Stimulated activated CD4-positive, alpha-beta T cell treated with anti-CD3 and anti-CD28 coated beads, Interleukin-4, amount 100 ng/mL, for 48 hours (primary cell): Measurements from ENCODE around the gene AVL9.

ENCODE experiments used
- DNase-seq, 2 donors: peaks; one replicate each; pipeline ENCODE4 v3.0.0-alpha.2; 2020; ENCODE audit warnings: low read depth in 2 of 2

Gene AVL9

GRCh38 chr7:32533276-32534029, 38.2 kb downstream of the AVL9 start:
- no peak for DNase-seq

GRCh38 chr7:32535162-32535702, 39.9 kb downstream of the AVL9 start:
- DNase-seq = no peak

- no peak for DNase-seq
These were observed 40.7 kb downstream of the AVL9 start for GRCh38 chr7:32536016-32536415.

DNA sequence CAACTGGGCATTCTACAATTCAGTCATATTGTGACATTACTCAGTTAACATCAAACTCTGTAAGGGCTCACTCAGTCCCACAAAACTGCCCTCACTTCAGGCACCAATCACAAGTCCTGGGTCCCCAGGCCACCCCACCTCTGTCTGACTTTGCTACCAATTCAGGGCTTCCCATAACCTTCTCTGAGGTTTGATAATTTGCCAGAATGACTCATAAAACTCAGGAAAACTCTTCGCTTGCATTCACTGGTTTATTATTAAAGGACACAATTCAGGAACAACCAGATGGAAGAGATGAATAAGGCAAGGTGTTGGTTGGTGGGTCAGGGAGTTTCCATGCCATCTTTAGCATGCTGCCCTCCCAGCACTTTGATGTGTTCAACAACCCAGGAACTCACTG, 41.3 kb downstream of the AVL9 start:
- DNase-seq = no peak

DNA sequence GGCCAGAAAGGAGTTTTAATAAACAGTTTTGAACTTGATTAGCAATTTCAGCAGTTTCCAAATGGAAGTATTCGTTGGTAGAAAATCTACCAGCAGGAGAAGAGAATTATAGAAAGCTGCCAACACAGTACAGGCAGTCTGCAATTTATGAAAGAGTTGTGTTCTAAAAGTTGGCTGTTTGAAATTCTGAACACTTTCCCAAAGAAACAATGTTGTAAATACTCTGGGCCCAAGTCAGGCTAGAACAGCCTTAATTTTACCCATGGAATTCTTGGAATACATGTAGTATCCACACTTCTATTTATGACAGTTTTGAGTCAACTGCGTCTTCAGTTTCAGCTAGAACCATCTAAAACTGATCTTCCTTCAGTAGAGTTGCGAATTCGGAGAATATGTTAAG, 42.5 kb downstream of the AVL9 start:
- no peak for DNase-seq

- no peak for DNase-seq
These were observed 44.1 kb downstream of the AVL9 start for GRCh38 chr7:32539366-32539765.

- DNase-seq = no peak
These were observed 44.7 kb downstream of the AVL9 start for GRCh38 chr7:32539919-32540531.

DNA sequence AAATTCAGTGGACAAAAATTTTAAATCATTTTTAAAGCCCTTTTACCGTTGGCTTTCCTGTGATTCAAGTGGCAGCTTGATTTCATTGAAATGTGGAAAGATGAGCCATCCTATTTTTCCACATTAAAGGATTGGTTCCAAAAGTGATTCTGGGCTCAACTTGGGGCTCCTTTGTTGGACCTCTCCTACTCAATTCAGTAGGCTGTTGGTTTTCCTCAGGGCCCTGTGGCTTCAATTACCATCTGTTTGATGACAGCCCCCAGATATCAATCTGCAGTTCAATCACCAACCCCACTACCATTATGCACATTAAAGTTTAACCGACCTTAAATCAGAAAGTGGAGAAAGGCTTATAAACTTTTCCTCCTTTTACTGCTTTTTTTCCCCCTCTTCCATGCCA, 47.3 kb downstream of the AVL9 start:
- DNase-seq = no peak

DNA sequence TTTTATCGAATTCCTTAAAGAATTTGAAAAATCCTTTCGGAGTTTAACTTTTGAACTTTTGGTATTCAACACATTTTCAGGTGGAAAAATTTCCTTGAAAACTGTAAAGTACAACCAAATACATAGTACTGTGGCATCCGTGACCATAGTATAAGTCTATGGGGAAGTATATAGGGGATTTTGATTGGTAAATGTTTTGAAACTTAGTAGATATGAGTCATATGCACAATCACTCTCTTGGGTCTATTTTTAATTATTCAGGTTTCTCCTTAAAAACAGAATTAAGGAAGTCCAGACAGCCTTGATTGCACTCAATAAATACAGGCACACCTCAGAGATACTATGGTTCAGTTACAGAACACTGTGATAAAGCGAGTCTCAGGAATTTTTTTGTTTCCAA, 64.2 kb downstream of the AVL9 start:
- DNase-seq = no peak

DNA sequence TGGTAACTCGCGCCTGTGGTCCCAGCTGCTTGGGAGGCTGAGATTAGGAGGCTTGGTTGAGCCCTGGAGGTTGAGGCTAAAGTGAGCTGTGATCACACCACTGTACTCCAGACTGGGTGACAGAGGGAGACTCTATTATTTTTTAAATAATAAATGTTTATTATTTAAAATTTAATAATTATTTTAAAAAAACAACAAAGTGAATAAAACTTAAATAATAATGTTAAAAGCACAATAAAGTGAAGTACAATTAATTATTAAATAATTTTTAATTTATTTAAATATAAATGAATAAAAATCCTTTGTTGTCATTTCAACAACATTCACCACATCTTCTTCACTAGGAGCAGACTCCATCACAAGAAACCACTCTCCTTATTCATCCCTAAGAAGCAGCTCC, 64.8 kb downstream of the AVL9 start:
- no peak for DNase-seq

DNA sequence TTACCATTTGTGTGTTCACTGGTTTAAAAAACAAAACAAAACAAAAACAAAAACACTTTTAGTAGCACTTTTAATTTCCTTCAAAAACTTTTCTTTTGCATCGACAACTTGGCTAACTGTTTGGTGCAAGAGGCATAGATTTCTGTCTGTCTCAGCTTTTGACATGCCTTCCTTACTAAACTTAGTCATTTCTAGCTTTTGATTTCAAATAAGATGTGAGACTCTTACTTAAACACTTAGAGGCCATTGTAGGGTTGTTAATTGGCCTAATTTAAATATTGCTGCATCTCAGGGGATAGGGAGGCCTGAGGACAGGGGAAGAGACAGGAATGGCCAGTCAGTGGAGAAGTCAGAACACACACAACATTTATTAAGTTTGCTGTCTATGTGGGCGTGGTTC, 66.3 kb downstream of the AVL9 start:
- DNase-seq = no peak

DNA sequence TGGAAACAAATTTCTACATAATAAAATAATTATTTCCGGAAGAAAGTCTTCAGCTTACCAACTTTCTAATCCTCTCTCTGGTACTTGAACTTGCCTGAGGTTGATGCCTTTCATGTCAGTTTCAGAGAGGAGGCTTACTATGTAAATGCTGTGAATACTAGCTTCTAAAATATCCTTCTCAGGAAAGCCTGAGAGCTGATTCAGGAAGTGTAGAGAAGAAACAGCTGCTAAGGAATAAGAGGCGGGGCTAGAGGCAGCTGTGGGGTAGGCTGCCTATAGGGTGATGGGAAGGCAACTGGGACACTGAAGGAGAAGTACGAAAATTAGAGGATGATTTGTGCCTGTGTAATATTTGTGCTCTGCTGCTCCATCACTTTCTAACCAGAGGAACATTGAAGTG, 69.3 kb downstream of the AVL9 start:
- no peak for DNase-seq

GRCh38 chr7:32569388-32570289, 74.3 kb downstream of the AVL9 start:
- DNase-seq = no peak

GRCh38 chr7:32573110-32573687, 77.9 kb downstream of the AVL9 start:
- DNase-seq = no peak

GRCh38 chr7:32574626-32575025, 79.3 kb downstream of the AVL9 start:
- DNase-seq = no peak

DNA sequence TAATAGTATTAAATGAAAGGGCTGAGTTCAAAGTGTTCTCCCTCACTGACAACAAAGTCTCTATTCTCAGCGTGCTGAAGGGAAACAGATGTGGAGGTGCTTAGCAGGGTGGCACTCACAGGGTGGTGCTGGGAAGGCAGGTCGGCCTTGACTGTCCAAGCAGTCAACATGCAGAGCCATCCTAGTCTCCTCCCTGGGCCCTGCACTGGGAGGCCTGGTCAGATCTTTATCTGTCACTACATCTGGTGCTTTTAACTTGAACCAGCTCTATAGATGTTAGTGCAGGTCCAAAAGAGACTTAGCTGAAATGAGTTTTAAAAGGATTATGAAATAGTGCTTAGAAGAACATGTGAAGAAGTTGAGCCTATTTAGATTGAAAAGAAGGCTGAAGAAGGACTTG, 82.1 kb downstream of the AVL9 start:
- DNase-seq = no peak

DNA sequence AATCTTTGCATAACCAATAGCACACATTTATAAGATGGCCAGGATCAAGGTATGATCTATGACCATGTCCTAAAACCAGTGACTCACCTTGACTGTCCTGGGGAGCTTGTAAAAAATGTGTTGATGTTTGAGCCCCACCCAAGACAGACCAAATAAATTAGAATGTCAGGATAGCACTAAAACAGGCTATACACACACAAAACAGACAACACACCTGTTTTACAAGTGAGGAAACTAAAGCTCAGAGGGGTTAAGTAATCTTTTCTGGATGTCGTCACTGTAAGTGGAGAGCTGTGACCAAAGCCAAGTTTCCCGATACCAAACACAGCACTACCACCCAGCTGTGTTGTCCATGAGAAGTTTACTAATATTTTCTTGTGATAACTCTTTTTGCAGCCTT, 84.5 kb downstream of the AVL9 start:
- DNase-seq = no peak

- DNase-seq = no peak
These were observed 85.4 kb downstream of the AVL9 start for GRCh38 chr7:32580646-32581045.

DNA sequence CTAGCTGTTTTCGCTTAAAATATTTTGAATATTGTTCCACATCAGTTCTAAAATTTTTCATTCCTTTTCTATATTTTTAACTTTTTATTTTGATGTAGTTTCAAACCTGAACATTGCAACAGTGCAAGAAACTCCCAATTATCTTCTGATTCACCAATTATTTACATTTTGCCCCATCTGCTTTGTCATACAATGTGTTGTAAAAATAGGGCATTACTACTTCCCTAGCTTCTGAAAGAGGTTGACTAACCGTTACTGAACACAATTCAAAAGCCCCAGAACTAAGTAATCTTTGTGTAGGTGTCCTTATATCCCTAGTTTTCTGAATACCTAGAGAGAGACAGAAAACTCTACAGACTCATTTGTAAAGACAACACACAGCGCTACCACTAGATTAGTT, 86.7 kb downstream of the AVL9 start:
- no peak for DNase-seq

GRCh38 chr7:32583791-32584190, 88.5 kb downstream of the AVL9 start:
- DNase-seq = no peak

- DNase-seq = no peak
These were observed 91.3 kb downstream of the AVL9 start for GRCh38 chr7:32586291-32587221.
